C4-2B (cell line): Measurements from ENCODE around the gene PRKG1.

ENCODE experiments used
- H3K27ac ChIP-seq: fragments of 450-650 bp; 2 replicates; pipeline ENCODE4 v1.5.1; 2017
- ZFX ChIP-seq: fragments of 450-650 bp; IDR thresholded peaks from 2 replicates; pipeline ENCODE4 v1.6.1; 2017
- TF ChIP-seq, protein P1 (sequence below): fragments of 450-650 bp; conservative IDR thresholded peaks from 2 replicates; pipeline ENCODE4 v1.5.1; 2017; ENCODE audit warnings: mild to moderate bottlenecking

Gene PRKG1

DNA sequence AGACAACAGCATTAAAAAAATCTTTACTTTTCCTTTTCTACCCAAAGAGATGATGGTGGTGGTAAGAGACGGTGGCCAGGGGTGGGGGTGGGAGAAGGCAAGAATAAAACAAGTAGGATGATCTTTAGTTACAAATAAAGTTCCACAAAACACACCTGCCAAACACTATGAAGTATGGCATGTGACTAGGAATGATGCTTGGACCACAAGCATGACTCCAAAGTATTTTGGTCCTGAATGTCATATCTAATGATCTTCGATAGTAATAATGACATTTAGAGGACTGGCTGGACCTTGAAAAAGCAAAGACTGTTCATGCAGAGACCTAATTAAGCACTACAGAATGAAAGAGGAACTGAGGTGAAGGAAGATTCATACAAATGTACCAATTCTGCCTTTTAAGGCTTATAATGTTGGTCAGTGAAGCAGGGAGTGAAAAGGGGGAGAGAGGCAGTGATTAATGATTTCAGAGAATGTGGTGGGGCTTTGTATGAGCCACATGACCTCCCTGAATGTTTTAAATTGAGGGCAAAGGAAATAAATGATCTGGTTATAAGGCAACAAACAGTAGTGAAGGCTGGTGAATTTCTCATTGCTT lies 1210.2 kb downstream of the PRKG1 start:
- no peak overlapping the region for H3K27ac ChIP-seq
- TF ChIP-seq ZFX: no peak
- TF ChIP-seq, protein P1, sequence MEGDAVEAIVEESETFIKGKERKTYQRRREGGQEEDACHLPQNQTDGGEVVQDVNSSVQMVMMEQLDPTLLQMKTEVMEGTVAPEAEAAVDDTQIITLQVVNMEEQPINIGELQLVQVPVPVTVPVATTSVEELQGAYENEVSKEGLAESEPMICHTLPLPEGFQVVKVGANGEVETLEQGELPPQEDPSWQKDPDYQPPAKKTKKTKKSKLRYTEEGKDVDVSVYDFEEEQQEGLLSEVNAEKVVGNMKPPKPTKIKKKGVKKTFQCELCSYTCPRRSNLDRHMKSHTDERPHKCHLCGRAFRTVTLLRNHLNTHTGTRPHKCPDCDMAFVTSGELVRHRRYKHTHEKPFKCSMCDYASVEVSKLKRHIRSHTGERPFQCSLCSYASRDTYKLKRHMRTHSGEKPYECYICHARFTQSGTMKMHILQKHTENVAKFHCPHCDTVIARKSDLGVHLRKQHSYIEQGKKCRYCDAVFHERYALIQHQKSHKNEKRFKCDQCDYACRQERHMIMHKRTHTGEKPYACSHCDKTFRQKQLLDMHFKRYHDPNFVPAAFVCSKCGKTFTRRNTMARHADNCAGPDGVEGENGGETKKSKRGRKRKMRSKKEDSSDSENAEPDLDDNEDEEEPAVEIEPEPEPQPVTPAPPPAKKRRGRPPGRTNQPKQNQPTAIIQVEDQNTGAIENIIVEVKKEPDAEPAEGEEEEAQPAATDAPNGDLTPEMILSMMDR: no peak

DNA sequence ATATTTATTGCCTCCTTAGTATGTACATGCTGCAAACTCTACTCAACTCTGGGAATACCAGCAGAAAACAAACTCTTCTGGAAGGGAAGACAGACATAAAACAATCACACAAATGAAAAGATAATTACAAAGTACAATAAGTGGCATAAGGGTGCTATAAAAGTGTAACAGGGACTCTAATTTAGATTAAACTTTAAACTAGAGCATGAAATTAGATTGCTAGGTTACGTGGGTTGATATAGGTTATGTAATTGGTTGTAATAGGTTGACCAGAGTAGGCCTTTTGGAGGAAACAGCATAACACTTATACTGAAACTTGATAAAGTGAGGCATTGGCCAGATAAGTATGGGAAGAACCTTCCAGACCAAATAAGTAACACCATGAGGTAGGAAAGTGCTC lies 1213.6 kb downstream of the PRKG1 start:
- no peak overlapping the region for H3K27ac ChIP-seq
- no peak for TF ChIP-seq ZFX
- TF ChIP-seq, protein P1: no peak

DNA sequence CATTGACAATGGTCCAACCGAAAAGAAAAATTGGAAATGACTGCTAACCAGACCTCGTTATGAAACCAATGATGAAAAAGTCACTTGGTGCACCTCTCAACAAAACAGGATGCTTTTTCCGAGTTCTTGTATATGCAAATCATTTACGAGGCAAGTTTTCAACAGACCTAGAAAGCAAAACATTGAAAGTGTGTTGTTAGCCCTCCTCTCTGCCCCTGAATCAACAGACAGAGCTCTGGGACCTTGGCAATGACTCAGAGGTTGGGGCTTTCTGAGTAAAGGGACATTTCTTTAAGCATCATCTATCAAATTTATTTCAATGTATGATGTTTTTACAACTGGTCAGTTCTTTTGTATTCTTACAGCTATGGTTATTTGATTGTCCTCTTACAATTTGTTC lies 1223.5 kb downstream of the PRKG1 start:
- no peak overlapping the region for H3K27ac ChIP-seq
- TF ChIP-seq, protein P1: no peak
- TF ChIP-seq ZFX: no peak

DNA sequence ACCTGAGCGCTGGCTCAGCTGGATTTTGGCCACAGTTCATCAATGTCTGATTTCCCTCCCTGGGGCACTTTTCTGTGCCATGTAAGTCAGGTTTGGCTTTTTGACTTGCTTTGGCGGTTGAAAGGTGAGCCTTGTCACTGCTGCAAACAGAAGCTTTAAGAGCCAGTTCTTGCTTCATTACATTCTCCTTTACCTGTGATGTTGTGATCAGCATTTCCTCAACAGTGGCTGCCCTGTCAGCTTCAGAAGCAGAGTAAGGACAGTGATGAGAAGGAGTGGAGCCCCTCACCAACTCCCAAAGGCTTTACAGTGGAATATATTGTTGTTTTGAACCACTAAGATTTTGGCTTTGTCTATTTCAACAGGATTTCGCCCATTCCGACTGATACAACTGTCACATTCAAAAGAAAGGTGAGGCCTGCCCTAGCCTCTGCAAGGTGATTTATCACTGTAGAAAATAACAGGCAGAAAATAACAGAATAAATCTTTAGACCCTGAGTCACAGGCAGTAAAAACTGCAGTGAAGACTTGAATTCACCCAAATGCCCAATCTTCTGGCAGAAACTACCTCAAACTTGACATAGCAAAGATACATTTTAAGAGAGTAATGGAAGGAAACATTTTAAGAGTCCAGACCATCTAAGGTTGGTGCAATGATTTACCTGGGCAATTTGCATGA lies 1226.5 kb downstream of the PRKG1 start:
- TF ChIP-seq, protein P1: no peak
- TF ChIP-seq ZFX: no peak
- H3K27ac ChIP-seq: no peak overlapping the region

DNA sequence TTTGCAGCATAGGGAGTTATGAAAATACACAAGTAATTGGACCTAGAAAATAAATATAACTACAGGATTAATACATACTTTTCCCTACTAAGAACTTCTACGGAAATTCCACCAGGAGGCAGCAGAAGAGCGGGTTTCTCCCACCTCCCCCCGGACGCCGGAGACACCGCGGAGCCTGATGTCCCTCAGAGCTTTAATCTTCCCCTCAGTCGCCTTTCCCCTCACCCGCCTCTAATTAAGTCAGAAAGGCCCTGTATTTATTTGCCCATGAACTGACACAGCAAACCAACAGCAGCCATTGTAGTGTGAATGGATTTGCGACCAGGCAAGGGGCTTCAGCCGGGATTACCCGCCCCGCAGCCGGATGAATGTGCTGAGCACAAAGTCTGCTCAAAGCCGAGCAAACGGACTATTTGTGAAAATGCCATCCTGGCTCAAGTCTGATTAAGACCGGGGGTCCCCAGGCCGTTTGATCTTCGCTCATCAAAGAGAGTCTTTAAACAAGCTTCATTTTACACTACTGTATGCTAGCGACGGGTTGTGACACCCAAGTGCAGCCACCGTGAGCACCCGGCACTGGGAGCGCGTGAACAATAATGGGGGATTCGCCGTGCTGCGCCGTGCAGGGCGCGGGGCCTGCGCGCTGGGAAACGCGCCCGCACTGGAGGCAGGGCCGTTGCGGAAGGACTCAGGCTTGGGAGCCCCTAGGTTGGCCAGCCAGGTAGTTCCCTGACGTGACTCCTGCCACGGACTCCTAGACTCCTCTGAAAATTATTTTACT lies 1234.2 kb downstream of the PRKG1 start:
- TF ChIP-seq, protein P1: peak; percentile 88
- TF ChIP-seq ZFX: no peak
- no peak overlapping the region for H3K27ac ChIP-seq

DNA sequence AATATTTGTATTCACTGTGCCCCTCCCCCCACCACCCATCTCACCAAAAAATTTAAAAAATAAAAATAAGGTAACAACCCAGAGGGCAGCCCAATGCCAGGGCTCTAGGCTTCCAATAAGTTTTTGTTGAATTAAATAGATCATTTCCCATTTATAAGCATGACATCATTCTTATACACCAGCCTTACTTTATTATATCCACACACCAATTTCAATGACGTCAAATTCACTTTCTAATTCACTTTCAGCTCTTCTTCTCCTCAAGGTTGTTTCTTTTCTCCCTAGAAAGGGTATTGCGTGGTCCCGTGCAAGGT lies 1238.6 kb downstream of the PRKG1 start:
- H3K27ac ChIP-seq: no peak overlapping the region

More for the DNA sequence above, 1238.6 kb downstream of the PRKG1 start:
- TF ChIP-seq ZFX: no peak
- TF ChIP-seq, protein P1: no peak
